ENCODE data around the gene SLC2A9.
A peak's percentile ranks its signal among the peaks of the same experiment; 100 is the strongest.

Gene SLC2A9

GRCh38 chr4:9880406-9881197, 140.7 kb downstream of the SLC2A9 start:
- DNase-seq, result no peak

DNA sequence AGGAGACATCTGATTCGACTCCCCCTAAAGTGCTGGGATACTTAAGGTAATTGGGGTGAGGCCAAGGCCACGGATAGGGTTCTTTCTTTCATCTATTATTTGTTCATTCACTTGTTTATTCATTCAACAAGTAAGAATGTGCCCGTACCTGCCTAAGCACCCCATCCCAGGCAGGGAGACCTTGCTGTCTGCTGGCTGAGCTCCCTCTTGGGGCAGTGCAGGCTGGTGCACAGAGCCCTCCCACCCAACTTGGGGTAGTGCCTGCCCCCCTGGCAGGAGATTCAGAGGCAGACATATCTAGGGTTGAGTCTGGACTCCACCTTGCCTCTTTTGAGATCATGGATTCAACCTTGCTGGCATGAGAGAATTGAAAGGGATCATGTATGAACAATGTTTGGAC, 144.2 kb downstream of the SLC2A9 start:
- no peak for DNase-seq

DNA sequence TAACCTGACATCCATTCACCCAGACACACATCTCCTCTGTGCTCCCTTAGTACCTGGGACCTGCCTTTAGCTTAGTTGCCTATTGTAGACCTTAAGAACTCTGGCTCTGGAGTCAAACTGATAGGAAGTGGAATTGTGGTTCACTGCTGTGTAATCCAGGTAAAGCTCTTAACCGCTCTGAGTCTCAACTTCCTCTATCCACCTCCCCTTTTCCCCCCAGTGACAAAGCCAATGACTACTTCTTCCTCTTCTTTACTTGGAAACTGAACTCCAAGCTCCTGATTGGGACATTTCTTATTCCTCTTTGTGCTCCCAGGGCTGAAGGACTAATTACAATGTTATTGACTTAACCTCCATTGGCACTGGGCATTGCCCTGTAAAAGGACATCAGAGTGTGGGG, 145.8 kb downstream of the SLC2A9 start:
- no peak for DNase-seq

DNA sequence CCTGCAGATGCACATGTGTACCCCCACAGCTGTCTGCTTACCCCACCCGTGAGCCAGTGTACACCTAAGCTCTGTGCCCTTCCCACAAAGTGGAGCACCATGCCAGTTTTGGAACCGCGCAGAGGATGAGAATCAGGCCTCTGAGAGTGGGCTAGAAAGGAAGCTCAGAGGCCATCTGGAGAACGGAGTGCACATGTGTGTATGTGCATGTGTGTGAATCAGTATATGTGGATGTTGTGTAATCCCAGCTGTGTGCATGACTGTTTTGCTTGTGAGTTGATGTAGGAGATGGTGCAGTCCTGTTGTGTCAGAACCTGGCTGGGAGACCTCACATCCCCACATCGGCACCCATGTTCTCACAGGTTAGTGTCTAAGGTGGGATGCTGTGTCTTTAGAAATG, 146.9 kb downstream of the SLC2A9 start:
- no peak for DNase-seq

DNA sequence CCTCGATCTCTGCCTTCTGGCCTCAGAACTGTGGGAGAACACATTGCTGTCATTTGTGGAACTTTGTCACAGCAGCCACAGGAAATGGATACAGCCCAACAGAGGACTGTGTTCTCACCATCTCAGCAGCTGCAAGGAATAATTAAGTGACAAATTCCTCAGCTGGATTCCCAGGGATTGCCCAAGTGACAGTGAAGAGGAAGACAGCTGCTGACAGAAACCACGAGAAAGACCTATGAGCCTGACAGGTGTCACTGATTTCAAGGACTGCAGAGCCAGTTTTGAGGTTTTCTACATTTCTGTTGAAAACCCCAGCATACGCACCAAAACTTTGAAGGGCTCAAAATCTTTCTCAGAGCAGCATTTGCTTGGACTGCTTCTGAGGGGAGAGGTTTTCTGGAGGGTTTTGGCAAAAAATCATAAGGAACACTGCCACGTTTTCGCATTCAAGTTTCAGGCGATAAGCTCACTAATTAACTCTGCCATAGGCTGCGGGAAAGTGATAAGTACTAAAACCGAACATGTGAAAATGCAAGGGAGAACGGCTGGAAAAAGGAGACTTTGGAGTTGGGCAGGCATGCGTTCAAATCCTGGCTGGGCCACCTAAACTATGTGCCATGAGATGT, 151.0 kb downstream of the SLC2A9 start:
- no peak for DNase-seq

DNA sequence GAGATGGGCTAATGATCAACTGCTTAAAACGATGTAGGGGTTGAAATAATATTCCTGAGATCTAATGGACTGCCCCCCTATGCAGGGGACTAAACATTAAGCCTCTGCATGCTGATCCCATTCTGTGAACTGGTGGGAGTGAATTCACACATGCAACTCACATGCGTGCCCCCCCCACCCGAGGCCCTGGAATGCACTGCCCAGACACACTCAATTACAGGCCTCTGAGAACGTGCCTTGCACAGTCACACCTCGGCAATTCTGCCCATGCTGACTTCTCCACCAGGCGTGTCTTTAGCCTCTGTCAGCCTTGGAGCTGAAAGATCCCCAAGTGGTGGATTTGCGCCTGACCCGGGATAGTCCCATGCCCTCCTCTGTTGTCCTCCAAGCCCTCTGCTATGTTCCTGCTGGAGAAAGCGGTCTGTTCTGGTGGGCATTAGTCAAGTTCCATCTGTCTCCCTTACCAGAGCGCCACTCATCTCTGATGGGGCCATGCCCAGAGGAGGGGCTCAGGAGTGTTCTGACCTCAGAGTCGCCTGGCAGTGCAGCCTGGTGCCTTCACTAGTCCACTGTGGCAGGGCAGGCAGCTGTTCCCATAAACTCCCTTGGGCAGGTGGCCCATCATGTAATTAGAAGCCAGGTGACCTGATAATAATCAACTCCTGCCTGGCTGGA, 153.4 kb downstream of the SLC2A9 start:
- peak; percentile 31 for DNase-seq

DNA sequence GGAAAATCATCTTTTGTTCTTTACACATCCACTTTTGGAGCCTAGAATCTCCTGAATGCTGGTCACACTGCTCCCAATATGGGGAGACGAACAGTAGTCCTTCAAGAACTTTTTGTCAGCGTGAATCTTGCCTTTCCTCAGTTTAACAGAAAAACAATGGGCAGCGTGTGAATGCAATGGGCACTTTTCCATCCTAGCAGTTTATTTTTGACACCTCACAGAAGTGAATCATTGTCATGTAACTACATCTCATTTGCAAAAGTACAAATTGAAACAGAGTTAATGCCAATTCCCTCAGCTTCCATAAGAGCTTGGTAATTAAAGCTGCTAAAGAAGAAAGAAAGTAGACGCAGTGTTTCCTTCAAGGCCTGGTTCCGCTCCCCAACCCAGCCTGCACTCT, 154.4 kb downstream of the SLC2A9 start:
- DNase-seq, result no peak

- DNase-seq, result no peak
Measured at GRCh38 chr4:9861561-9861960, 159.7 kb downstream of the SLC2A9 start.

DNA sequence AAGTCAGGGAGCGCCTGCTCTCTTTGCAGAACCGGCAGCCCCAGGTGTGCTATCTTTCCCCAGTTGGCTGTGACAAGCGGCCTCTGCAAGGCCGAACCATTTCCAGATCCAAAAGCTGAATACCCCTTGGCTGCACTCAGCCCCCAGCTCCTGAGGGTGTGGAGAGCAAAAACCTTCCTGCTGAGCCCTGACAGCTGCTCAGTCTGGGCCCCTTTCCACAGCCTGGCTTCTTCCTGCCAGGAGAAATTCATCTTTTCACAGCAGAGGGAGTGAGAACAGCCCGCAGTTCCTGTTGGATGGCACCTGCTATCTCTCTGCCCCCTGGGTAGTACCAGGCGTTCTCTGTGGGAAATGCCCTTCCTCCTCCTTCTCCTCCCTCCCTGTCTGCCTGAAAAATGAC, 161.5 kb downstream of the SLC2A9 start:
- DNase-seq, result peak; percentile 1

GRCh38 chr4:9849538-9849920, 171.8 kb downstream of the SLC2A9 start:
- peak; percentile 8 for DNase-seq

DNA sequence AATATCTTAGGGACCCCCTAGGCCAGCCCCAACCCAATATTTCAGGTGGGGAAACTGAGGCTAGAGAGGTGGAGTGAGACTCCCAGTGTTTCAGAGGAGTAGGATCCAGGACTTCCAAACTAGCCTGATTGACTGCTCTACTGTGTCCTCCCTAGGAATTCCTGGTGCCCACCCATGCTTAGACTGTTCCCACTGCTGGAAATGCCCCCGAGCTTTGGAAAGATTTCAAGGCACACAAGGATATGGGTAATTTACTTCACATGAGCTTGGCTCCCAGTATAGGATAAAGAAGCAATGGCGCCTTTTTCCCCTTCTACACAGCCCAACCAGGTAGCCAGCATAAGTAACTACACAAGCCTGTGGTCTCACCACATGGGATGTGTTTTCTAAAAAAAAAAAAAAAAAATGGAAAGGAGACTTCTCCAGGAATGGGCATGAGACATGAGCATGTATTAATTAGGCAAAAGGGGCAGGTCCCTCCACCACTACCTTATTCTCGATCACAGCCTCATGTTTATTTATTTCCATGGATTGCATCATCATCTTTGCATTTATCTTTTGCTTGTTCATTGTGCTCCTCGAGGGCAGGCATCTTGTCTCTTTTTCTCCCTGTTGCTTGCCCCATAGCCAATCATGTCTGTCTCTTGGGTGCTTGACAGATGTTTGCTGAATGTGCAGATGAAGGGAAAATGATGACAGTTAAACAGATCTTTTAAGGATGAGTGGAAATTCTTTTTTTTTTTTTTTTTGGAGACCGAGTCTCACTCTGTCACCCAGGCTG, 173.1 kb downstream of the SLC2A9 start:
- DNase-seq, result no peak

DNA sequence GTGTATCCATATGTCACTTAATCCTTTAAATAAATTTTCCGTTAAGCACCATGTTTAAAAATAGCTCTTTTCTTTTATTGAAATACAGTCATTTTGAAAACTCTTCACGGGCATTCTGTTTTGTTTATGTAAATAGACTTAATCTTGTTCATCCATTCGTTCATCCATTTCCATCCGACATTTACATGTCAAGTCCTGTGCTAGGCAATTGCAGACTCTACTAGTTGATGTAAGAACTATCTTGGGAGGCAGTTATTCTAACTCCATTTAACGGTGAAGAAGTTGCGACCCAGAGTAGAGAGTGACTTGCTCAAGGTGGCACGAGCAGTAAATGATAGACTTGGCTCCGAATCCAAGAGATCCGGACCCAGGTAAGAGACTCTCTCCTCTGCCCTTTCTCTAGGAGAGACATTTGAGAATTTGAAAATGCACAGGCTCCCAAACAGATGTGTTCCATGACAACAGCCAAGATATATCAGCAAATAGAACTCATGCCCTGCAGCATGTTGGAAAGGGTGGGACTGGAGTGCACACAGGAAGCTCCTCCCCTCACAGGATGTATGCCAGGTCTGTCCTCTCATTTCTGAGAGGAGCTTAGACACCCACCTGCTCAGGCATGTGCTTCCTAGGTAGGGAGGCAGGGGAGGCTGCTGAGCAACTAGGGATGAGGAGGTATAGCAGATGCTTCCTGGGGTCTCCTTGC, 175.4 kb downstream of the SLC2A9 start:
- peak; percentile 35 for DNase-seq

- DNase-seq, result no peak
Measured at GRCh38 chr4:9841072-9841471, 180.2 kb downstream of the SLC2A9 start.

GRCh38 chr4:9835430-9835829, 185.9 kb downstream of the SLC2A9 start:
- DNase-seq, result peak; percentile 62

- DNase-seq, result no peak
Measured at GRCh38 chr4:9833421-9833820, 187.9 kb downstream of the SLC2A9 start.

DNA sequence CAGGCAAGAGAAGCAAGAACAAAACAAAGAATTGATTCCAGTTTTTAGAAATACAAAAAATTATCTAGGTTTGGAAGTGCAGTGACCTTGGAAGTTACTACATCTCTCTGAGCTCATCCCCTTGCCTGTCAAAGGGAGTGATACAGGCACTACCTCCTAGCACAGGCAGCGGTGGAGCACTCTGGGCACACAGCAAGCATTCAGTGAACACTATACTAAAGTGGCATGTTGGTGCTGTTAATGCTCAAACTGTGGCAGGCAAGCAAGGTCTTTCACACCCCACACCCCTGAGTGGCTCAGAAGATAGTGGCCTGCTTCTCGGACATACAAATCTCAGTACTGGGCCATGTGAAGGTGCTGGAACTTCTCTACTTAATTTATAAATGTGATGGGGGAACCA, 188.7 kb downstream of the SLC2A9 start:
- DNase-seq, result no peak

GRCh38 chr4:9826551-9826950, 194.7 kb downstream of the SLC2A9 start:
- no peak for DNase-seq

DNA sequence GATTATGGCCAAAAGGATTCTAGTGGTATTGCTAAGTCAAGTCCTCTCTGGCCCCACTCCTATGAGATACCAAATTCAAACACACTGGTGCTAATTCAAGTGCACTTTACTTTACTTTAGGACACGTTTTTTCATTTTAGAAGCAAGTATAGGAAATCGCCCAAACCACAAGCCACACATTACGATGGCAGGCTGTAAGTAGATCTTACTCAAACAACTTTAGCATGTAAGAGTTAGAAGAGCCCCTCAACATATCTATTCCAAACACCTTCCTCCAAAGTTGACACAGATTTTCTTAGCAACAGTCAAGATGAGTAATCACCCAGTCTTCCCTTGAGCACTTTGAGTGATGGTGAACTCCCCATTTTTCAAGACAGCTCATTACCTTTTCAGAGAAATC, 196.2 kb downstream of the SLC2A9 start:
- DNase-seq, result no peak

DNA sequence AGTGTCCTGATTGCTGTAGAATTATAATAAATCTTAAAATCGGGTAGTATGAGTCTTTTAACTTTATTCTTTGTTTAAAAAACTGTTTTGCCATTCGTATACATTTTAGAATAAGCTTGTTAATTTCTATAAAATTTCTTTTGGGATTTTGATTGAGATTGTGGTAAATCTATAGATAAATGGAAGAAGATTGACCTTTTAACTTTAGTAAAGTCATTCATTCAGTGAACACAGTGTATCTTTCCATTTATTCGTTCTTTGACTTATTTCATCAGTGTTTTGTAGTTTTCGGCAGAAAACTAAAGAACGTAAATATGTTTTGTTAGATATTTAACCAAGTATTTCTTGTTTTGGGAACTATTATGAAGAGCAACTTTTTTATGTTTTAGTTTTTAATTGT, 201.0 kb downstream of the SLC2A9 start:
- no peak for DNase-seq

- no peak for DNase-seq
Measured at GRCh38 chr4:9816285-9816684, 205.0 kb downstream of the SLC2A9 start.

DNA sequence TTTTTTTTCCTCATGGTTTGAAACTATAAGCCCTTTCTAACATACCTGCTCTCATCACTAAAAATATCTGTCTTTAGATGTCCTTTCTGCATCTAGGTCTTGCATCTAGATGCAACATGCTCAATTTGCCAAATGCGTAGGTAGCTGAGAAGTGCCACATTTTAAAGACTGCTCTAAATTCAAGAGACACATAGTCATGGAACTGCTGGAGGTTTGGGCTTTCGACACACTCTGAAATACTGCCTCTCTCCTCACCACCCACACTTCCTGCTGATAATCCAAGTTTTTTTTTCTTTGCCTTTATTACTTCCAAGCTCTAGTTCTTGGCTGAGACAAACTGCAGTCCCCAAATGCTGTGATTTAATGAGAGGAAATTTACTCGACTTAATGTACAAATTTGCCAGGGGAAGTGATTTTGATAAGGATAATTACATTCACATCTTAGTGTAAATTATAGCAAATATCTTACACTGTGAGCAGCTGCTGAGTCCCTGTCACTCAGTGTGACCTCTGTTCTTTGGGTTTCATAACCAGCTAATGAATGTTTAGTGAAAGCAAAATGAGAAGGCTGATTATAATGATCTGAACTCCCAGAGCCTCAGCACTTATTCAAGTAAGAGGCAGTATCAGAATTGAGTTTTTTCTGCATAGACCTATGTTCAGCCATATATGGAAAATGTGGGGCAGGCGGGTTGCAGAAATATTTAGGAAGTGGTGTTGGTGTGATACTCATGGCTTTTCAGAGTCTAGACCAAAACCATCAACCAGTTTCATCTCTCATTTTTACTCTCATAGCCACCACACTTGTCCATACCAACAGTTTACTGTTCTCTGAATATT, 208.6 kb downstream of the SLC2A9 start:
- no peak for DNase-seq

DNA sequence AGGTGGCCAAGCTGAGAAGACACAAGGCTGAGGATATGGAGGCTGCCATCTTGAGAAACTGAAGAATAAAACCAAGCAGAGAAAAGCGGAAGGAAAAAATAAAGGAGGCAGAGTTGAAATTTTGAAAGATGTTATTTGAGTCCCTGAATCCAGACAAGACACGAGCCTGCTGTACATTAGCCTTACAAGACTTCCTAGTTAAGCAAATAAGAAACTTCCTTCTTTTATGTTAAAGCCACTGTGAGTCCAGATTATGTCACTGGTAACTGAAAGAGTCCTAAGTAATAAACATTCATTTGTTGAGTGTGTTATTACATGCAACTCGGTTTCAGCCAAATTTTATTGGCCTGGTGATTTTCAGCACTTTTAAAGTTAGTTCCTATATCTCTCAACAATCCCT, 209.5 kb downstream of the SLC2A9 start:
- no peak for DNase-seq
